ENCODE measurements around the gene INTS6.

The INTS6 gene

GRCh38 chr13:51318876-51319275, 134.0 kb downstream of the INTS6 start:
- no peak for DNase-seq (ENCODE audit: low spot score)

- no peak for DNase-seq (ENCODE audit: low spot score)
These were observed 134.8 kb downstream of the INTS6 start for GRCh38 chr13:51318015-51318414.

DNA sequence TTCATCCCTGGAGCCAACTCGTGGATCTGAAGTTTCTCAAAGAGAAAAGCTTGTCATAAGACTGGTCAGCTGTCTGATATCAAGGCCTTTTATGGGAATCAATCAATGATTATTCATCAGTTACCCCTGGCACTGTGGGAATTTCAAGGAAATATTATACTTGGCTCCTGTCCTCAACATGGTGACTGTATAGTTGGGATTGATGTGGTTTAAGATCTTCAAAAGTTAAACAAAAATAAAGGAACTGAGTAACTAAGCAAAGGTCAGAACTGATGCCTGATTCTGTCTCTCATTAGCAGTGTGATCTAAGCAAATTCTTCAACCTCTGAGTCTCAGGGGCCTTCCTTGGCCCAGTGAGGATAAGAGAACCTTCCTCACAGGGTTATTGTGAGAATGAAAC, 135.6 kb downstream of the INTS6 start:
- no peak for DNase-seq (ENCODE audit: low spot score)

DNA sequence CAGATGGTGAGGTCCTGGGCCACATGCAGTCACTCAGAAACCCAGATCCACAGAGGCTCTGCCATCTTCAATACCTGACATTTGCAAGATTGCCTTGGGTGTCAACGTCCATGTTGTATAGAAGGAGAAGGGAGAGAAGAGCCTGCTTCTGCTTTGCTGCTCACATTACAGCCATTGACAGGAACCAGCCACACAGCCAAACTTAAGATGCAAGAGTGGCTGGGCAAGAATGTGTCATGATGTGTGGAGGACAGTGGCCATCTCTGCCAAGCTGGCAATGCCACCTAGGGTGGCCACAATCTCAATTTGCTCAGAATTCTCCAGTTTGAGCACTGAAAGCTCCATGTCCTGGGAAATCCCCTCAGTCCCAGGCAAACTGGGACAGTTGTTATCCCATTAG, 139.2 kb downstream of the INTS6 start:
- no peak for DNase-seq (ENCODE audit: low spot score)

DNA sequence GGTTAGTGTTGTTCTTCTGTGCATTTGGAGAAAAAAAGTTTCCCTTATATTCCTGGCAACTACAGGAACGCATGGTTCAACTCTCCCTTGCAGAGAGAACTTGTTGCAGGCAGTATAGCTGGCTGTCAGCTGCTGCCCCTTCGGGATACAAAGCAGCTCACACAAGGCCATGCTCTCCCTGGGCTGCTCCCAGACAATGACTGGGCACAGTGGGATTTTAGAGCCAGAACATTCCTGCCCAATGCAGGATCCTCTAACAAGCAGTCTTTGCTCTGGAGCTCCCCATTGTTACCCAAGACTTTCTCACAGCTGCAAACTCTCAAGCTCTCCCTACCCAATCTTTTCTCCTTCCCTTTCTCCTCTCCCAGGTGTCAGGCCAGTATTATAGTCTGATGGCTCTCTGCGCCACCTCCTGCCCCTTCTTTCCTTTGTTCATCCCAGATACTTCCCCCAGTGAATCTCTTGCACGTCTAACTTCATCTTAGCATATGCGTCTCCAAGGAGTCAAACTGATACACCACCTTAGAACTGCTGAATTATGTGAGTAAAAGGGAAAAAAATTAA, 140.8 kb downstream of the INTS6 start:
- DNase-seq (ENCODE audit: low spot score): peak; percentile 73

All from pons (tissue), 1 donor.